Glutamatergic neuron (in vitro differentiated cells): ENCODE results near the gene AP5B1. TPM values are rescaled to one million over a fixed set of nuclear protein-coding genes. Genes with fewer than 3 reads are reported as not detected.

Source experiments
- DNase-seq: peaks from one replicate; pipeline ENCODE4 v3.0.0; 2022
- H3K27ac Mint-ChIP-seq: one replicate; pipeline ENCODE4 v1.8.0; 2020; ENCODE audit warnings: mild to moderate bottlenecking, mixed read lengths, inconsistent platforms; ENCODE audit not compliant: unreplicated experiment
- H3K27me3 Mint-ChIP-seq: one replicate; pipeline ENCODE4 v1.8.0; 2020; ENCODE audit warnings: mild to moderate bottlenecking, moderate library complexity, mixed read lengths, inconsistent platforms; ENCODE audit not compliant: unreplicated experiment
- H3K36me3 Mint-ChIP-seq: one replicate; pipeline ENCODE4 v1.8.0; 2020; ENCODE audit warnings: mild to moderate bottlenecking, mixed read lengths, inconsistent platforms; ENCODE audit not compliant: unreplicated experiment
- H3K4me1 Mint-ChIP-seq: one replicate; pipeline ENCODE4 v1.8.0; 2020; ENCODE audit warnings: mild to moderate bottlenecking, low read depth, mixed read lengths, inconsistent platforms; ENCODE audit not compliant: unreplicated experiment
- H3K4me3 Mint-ChIP-seq: one replicate; pipeline ENCODE4 v1.8.0; 2020; ENCODE audit warnings: mild to moderate bottlenecking, mixed read lengths, inconsistent platforms; ENCODE audit not compliant: unreplicated experiment
- H3K9me3 Mint-ChIP-seq: one replicate; pipeline ENCODE4 v1.8.0; 2020; ENCODE audit warnings: mild to moderate bottlenecking, moderate library complexity, mixed read lengths, inconsistent platforms; ENCODE audit not compliant: unreplicated experiment
- CTCF ChIP-seq: fragments of 200-600 bp; sonication (generic); IDR thresholded peaks from one replicate; pipeline ENCODE4 v1.5.0; 2021; ENCODE audit not compliant: partially characterized antibody, unreplicated experiment
- total RNA-seq: library from RNA; stranded (reverse); fragmentation: NEBNext Ultra II Directional; extraction: Animal tissue kit (Norgen Biotek cat#: 25700); gene quantifications from one replicate; pipeline ENCODE4 v1.2.1, GENCODE V29; 2021; ENCODE audit not compliant: unreplicated experiment

AP5B1 gene
- total RNA-seq, 1 donor from 2014 or later = 13.2 TPM

GRCh38 chr11:65786786-65787636 is 6.2 kb upstream of the AP5B1 start, which contains the start of gene OVOL1:
Gene OVOL1 (plus strand): TSS chr11:65787063. CDS start chr11:65787374, 311 bp downstream.
- Mint-ChIP-seq H3K27ac (no peak within 1 kb of the TSS), H3K4me1 (peaks cover 3% of the 10 kb centered on the region), H3K9me3 (peaks cover 6% of the 10 kb centered on the region), H3K4me3 (no peak within 1 kb of the TSS), H3K36me3 (peaks cover 4% of the 10 kb centered on the region), H3K27me3 (peaks cover 18% of the 10 kb centered on the region)
- no peak for TF ChIP-seq CTCF
- no peak for DNase-seq

- H3K4me3 Mint-ChIP-seq = no peak overlapping the region
- H3K27ac Mint-ChIP-seq = no peak overlapping the region
- peaks cover 6% of the 10 kb centered on the region for H3K9me3 Mint-ChIP-seq
- TF ChIP-seq CTCF = no peak
- peaks cover 3% of the 10 kb centered on the region for H3K4me1 Mint-ChIP-seq
- DNase-seq = no peak
- H3K27me3 Mint-ChIP-seq = peaks cover 18% of the 10 kb centered on the region
- peaks cover 4% of the 10 kb centered on the region for H3K36me3 Mint-ChIP-seq
Measured at GRCh38 chr11:65786008-65786785, 5.4 kb upstream of the AP5B1 start.

- DNase-seq = no peak
- Mint-ChIP-seq H3K4me3 (peak overlapping the region; percentile 77), H3K36me3 (peaks cover 4% of the 10 kb centered on the region)
Measured at GRCh38 chr11:65785319-65786007, 4.7 kb upstream of the AP5B1 start.

GRCh38 chr11:65782816-65783228 is 2.0 kb upstream of the AP5B1 start:
- Mint-ChIP-seq H3K9me3 (peaks cover 1% of the 10 kb centered on the region), H3K27me3 (peaks cover 10% of the 10 kb centered on the region)

More at GRCh38 chr11:65785319-65786007, 4.7 kb upstream of the AP5B1 start:
- H3K9me3 Mint-ChIP-seq = peaks cover 2% of the 10 kb centered on the region
- H3K4me1 Mint-ChIP-seq = peaks cover 3% of the 10 kb centered on the region
- H3K27me3 Mint-ChIP-seq = peaks cover 15% of the 10 kb centered on the region
- H3K27ac Mint-ChIP-seq = no peak overlapping the region
- no peak for TF ChIP-seq CTCF

More at GRCh38 chr11:65782816-65783228, 2.0 kb upstream of the AP5B1 start:
- no peak for DNase-seq
- no peak for TF ChIP-seq CTCF
- peaks cover 2% of the 10 kb centered on the region for H3K4me1 Mint-ChIP-seq
- H3K27ac Mint-ChIP-seq = no peak overlapping the region
- no peak overlapping the region for H3K4me3 Mint-ChIP-seq
- H3K36me3 Mint-ChIP-seq = peaks cover 4% of the 10 kb centered on the region
